Activated gamma-delta T cell (primary cell): Measurements from ENCODE around the gene SNX17.

Experiments used
- DNase-seq: peaks from one replicate; lab custom pipeline; 2025; lab: John Stamatoyannopoulos, UW

The SNX17 gene

GRCh38 chr2:27369471-27370025 is 868 bp upstream of the SNX17 start:
- no peak for DNase-seq

DNA sequence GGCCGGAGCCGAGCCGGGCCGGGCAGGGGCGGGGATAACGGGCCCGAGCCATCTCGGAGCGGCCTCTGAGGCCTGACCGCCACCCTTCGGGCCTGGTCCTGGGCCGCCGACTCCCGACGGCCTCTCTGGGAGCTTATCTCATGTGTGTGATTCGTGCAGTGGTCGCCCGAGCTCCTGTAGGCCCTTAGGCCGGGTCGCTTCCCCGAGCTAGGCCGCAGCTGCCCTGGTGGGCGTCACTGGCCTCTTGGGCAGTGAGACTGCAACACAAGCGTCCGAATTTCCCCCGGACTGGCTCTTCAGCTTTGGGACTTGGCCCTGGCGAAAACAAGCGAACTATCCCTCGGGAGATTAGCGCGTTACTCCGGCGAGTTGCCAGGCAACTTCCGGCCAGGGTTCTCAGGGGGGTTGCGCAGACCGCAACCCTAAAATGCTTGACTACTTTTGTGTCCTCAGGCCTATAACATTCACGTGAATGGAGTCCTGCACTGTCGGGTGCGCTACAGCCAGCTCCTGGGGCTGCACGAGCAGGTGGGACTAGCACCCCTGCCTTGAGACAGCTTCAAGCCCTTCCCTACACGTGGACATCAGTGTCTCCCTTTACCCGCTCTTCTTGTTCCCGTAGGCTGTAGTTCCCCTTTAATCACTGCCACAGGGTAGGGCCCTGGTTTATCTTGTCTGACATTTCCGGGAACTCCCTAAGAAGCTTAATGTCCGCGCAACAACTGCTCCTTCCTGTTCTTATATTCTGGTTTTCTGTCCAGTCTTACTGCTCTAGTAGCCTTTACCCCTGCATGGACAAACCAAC is 602 bp downstream of the SNX17 start:
- no peak for DNase-seq

GRCh38 chr2:27372937-27373336 is 2.5 kb downstream of the SNX17 start:
- no peak for DNase-seq

DNA sequence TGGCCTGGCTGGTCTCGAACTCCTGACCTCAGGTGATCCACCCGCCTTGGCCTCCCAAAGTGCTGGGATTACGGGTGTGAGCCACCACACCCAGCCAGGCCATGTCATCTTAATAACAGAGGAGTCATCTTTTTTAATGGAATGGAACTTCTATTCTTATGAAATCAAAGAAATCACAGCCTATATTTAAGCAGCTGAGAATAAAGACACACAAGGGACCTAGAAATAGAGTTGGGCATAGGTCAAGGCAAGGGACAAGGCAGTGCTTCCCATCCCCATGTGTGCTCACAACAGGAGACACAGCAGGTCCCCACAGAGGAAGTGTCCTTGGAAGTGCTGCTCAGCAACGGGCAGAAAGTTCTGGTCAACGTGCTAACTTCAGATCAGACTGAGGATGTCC is 3.2 kb downstream of the SNX17 start:
- no peak for DNase-seq

GRCh38 chr2:27375513-27376099 is 5.2 kb downstream of the SNX17 start:
- no peak for DNase-seq

GRCh38 chr2:27376151-27376865 is 5.9 kb downstream of the SNX17 start:
- DNase-seq: no peak

DNA sequence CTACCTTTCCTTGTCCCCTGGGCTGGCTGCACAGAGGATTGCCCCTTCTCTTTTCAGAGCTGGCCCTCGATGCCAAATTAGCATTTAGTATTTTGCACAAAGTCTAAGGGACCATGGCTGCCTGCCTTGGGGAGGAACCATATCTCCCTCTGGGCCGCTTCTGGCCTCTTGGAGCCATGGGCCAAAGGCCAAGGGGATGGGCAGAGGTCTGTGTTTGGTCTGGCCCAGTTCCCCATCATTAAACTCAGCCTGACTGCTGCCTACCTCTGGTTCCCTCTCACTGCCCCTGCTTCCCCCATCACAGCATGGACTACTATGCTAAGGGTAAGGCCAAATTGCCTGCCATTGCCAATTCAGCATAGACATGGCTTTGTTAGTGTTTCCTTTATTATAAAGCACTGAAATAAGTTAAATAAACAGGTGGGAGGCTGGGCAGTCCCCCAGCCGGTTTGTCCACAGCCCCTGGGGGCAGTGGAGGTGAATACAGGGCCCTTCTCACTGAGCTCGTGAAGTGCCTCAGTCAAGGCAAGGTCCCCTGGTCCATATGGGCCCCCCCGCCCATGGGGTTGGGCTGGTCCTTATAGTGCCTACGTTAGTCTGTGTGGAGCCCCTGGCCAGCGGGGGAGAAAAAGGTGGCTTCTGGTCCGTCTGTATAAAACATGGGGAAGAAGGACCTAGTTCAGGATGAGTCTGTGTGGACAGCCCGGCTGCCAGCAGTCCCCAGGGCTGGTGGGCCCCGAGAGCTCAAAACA is 6.6 kb downstream of the SNX17 start:
- DNase-seq: no peak

GRCh38 chr2:27377618-27378095 is 7.2 kb downstream of the SNX17 start:
- DNase-seq: no peak

GRCh38 chr2:27378096-27378808 is 7.8 kb downstream of the SNX17 start:
- DNase-seq: no peak

- DNase-seq: no peak
These were observed 8.4 kb downstream of the SNX17 start for GRCh38 chr2:27378809-27379290.

DNA sequence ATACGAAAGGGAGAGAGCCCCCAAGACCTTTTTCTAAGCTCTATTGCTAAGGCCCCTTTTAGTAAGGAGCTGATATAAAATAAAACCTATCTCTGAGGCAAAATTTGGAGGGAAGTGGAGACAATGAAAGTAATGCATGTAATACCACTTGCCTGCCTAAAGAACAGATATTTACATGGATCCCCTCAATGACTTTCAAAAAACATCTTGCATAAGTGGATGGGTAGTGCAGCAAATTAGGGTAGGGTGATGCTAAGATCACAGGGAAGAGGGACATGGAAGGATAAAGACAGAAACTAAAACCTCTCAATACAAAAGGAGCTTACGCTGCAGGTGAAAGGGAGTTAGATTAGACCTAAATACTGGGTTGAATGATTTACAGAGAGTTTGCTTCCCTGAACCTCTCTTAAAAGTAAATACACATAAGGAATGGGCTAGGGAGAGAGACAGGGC is 9.0 kb downstream of the SNX17 start:
- DNase-seq: no peak

DNA sequence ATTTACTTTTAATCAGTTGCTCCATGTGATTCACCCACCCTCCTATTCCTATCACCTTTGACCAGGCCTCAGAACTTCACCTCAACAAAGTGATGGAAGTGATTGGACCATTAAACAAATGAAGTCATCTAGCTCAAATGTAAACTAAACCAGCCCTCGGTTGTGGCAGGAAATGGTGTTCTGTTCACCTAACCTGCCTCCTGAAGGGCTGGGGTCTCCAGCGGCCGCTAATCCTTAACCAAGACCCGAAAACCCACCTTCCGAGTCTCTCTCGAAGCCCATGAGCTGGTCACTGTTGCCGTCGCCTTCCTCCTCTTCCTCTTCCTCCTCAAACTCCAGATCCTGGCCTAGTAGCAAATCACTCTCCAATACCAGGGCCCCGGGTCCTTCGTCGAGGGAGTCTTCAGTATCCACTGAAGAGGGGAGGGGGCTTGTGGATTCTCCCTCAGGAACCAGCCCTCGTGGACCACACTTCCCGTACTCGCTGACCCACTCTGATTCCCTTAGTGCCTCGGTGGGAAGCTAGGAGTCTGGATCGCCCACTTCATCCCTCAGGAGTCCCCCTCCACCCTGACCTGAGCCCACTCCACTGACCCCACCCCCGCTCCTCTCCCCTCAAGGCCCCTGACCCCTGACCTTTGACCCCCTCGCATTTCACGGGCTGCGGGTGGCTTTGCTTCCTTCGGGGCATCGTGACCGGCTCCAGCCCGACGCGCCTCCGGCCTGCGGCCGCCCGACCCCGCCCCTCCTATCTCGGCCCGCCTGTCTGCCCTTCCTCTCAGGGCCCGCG is 9.6 kb downstream of the SNX17 start:
- DNase-seq: no peak

DNA sequence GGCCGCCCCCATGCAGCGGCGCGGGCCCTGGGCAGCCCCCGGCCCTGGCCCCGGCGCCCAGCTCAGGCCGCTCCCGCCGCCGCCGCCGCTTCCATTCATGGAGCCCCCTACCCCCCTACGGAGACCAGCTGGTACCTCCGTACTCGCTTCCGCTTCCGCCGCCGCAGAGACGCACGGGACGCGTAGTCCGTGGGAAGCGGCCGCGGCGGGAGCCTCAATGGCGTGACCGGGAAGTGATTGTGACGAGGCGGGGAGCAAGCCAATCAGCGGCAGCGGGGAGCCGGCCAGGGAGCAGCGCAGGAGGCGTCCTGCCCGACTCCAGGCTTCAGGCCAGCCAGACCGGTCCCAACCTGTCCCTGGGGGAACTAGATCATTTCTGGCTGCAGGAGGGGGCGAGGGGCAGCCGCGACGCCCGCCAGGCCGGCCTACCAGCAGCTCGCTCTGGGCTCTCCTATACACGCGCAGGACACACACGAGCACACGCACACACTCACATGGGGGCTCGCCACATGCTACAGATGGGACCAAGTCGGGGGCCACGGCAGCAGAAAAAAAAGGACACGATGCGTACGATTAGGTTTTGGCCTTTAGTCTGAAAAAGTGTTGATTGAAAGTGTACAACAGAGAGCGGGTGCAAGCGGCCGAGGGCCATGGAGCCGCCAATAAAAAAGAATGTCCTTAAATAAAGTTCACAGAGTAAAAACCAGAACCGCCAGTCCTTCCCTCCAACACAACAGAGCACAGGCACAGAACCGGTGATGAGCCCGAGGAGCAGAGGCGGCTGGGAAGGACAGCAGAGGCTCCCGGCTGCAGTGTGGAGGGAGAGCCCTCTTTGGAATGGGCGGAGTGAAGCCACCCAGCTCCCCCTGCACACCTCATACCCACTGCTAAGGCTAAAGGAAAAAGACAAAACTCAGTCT is 10.5 kb downstream of the SNX17 start, which contains the start of gene ZNF513:
Gene ZNF513, minus strand, starts transcription at position 109 of the 920 bp plus-strand sequence. CDS start 208 bp downstream, outside the sequence.
- peak; percentile 84 for DNase-seq

DNA sequence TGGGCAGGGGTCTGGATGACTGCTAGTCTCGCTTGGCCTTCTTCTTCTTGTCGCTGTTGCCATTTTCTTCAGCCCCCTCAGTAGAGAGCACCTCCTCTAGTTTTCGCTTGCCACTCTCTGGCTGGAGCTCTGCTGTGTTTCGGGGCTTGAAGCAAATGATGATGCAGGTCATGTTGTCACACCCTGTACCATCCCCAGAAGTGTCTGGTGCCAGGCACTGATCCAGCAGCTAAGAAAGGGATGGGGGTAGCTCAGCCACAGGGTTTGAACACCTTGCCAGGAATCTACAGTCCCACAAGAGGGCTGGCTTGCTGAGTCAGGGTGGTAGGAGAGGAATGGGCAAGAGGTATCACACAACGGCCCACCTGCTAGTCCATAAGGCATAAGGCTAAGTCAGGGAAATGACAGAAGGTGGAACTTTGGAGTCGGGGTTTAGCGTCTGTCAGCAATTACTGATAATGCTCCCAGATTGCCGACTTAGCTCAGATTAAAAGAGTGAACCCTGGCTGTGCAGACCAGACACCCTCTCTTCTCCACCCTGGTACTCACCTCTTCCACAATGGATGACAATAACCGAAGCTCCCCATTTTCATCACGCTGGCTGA is 11.3 kb downstream of the SNX17 start:
- no peak for DNase-seq

- DNase-seq: no peak
These were observed 20.6 kb downstream of the SNX17 start for GRCh38 chr2:27390822-27391679.

- no peak for DNase-seq
These were observed 22.8 kb downstream of the SNX17 start for GRCh38 chr2:27393225-27393624.

DNA sequence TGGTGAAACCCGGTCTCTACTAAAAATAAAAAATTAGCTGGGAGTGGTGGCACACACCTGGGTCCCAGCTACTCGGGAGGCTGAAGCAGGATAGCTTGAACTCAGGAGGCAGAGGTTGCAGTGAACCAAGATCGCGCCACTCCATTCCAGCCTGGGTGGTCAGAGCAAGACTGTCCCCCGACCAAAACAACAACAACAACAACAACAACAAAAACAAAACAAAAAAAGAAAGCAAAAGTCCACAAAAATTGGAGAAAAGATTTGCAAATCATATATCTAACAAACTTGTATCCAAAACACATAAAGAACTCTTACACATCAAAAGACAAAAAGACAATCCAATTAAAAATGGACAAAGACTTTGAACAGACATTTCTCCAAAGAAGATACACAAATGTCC is 28.5 kb downstream of the SNX17 start:
- DNase-seq: no peak
